CD4-positive, alpha-beta T cell (primary cell): Measurements from ENCODE around the gene COL7A1. TPM values are rescaled to one million over a fixed set of nuclear protein-coding genes. Genes with fewer than 3 reads are reported as not detected.
A peak's percentile ranks its signal among the peaks of the same experiment; 100 is the strongest.

Experiments
- ATAC-seq: fragments of 200-7000 bp; cut with Tn5 transposase; one replicate; pipeline ENCODE4 v1.10.0; 2022; ENCODE audit warnings: mild to moderate bottlenecking; ENCODE audit not compliant: poor library complexity
- CTCF ChIA-PET: fragments of 350-600 bp; sonication (Branson Sonifier 250); formaldehyde crosslinking; loops from one replicate; lab custom pipeline; 2021; ENCODE audit warnings: antibody characterized with exemption, inconsistent platforms; lab: Charles Lee
- POLR2A ChIA-PET: fragments of 350-600 bp; sonication (Branson Sonifier 250); formaldehyde crosslinking; loops from one replicate; lab custom pipeline; 2021; ENCODE audit warnings: antibody characterized with exemption, inconsistent platforms; lab: Charles Lee
- DNase-seq, 14 experiments: peaks; one replicate each; pipeline ENCODE4 v3.0.0-alpha.2; 2013 to 2020; ENCODE audit warnings: mixed read lengths in 2 of 14
- H3K27ac ChIP-seq, 2 donors: one replicate each; pipeline versions ENCODE4 v1.5.1 to v1.7.0; 2013; ENCODE audit warnings: low read length in 2 of 2, low read depth in 1 of 2, mild to moderate bottlenecking in 1 of 2
- H3K27me3 ChIP-seq, 2 experiments: 1 replicate in 1 of 2; 2 replicates in 1 of 2; pipeline versions ENCODE4 v1.6.1 to v1.7.0; 2013; ENCODE audit warnings: low read length in 2 of 2, control low read depth in 1 of 2, mild to moderate bottlenecking in 1 of 2, moderate library complexity in 1 of 2; ENCODE audit not compliant: insufficient read depth in 2 of 2, control insufficient read depth in 1 of 2
- H3K36me3 ChIP-seq: one replicate; pipeline ENCODE4 v1.6.1; 2013; ENCODE audit warnings: low read length, control low read depth; ENCODE audit not compliant: insufficient read depth
- H3K4me1 ChIP-seq: one replicate; pipeline ENCODE4 v1.6.1; 2013; ENCODE audit warnings: low read length, control low read depth; ENCODE audit not compliant: insufficient read depth
- H3K4me3 ChIP-seq: one replicate; pipeline ENCODE4 v1.5.1; 2013; ENCODE audit warnings: mild to moderate bottlenecking, low read length, moderate library complexity
- H3K9me3 ChIP-seq, 2 experiments: 1 replicate in 1 of 2; 2 replicates in 1 of 2; pipeline versions ENCODE4 v1.6.1 to v1.7.0; 2013; ENCODE audit warnings: low read length in 2 of 2, mild to moderate bottlenecking in 2 of 2, control low read depth in 1 of 2, moderate library complexity in 1 of 2; ENCODE audit not compliant: control insufficient read depth in 1 of 2, insufficient read depth in 1 of 2
- H3K27ac Mint-ChIP-seq: one replicate; pipeline ENCODE4 v1.8.0; 2020; ENCODE audit warnings: mixed read lengths
- H3K27me3 Mint-ChIP-seq: one replicate; pipeline ENCODE4 v1.8.0; 2021; ENCODE audit warnings: mixed read lengths
- H3K36me3 Mint-ChIP-seq: one replicate; pipeline ENCODE4 v1.8.0; 2021; ENCODE audit warnings: low read depth, mixed read lengths
- H3K4me1 Mint-ChIP-seq: one replicate; pipeline ENCODE4 v1.8.0; 2021; ENCODE audit warnings: low read depth, mixed read lengths
- H3K4me3 Mint-ChIP-seq: one replicate; pipeline ENCODE4 v1.8.0; 2020; ENCODE audit warnings: mild to moderate bottlenecking, mixed read lengths
- H3K9me3 Mint-ChIP-seq: one replicate; pipeline ENCODE4 v1.8.0; 2020; ENCODE audit warnings: mixed read lengths
- intact Hi-C, 2 experiments: fragments of 100-400 bp; cut with DNase I in 1 of 2; cut with micrococcal nuclease in 1 of 2; formaldehyde crosslinking; loops; one replicate each; pipeline versions ENCODE4 v1.15.1 to v1.9.0; 2023 to 2025; cut with DNase I, micrococcal nuclease
- total RNA-seq, 174 experiments: library from RNA in 2 of 174; stranded (reverse) in 2 of 174; gene quantifications; one replicate each; pipeline ENCODE4 v1.2.3 and lab custom pipeline; 2021 to 2026
- TF ChIP-seq, protein P1 (sequence below): fragments of 200-600 bp; IDR thresholded peaks from one replicate; pipeline ENCODE4 v1.8.0; 2022; ENCODE audit warnings: antibody characterized with exemption, mild to moderate bottlenecking

The COL7A1 gene
- total RNA-seq, 2 experiments from 2014 or later: 0.73 to 0.93 TPM

DNA sequence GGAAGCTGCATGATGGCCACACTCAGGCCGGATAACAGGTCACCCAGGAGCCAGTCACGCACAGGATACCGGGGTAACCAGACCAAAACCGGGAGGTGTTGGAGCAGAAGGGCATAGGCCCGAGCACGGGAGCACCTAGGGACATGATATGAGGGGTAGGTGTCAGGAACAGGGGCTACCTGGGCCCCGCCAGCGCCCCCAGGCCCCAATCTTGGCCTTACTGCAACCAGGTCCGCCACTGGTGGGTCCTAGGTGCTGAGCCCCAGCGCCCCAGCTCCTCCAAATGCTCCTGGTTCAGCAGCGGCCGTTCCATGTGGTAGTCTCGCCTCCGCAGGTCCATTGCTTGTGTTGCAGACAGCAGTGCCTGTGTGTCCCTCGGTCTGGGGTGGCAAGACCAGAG, 38.1 kb upstream of the COL7A1 start:
- ChIA-PET POLR2A (no interaction called here), CTCF (interaction anchor here (1.2 to 1.8 kb wide), 3 partner anchors 23 to 75 kb away, joined by 3 to 6 read pairs (median 5); partner anchors contain the start of gene NCKIPSD)
- Histone ChIP-seq H3K27ac (no peak overlapping the region), H3K9me3 (no peaks in the 10 kb centered on the region), H3K27me3 (no peaks in the 10 kb centered on the region), H3K4me3 (no peak overlapping the region), H3K4me1 (peaks cover 32% of the 10 kb centered on the region), H3K36me3 (peaks cover 15% of the 10 kb centered on the region)
- intact Hi-C loops: no loop called here
- DNase-seq: no peak
- TF ChIP-seq, protein P1, sequence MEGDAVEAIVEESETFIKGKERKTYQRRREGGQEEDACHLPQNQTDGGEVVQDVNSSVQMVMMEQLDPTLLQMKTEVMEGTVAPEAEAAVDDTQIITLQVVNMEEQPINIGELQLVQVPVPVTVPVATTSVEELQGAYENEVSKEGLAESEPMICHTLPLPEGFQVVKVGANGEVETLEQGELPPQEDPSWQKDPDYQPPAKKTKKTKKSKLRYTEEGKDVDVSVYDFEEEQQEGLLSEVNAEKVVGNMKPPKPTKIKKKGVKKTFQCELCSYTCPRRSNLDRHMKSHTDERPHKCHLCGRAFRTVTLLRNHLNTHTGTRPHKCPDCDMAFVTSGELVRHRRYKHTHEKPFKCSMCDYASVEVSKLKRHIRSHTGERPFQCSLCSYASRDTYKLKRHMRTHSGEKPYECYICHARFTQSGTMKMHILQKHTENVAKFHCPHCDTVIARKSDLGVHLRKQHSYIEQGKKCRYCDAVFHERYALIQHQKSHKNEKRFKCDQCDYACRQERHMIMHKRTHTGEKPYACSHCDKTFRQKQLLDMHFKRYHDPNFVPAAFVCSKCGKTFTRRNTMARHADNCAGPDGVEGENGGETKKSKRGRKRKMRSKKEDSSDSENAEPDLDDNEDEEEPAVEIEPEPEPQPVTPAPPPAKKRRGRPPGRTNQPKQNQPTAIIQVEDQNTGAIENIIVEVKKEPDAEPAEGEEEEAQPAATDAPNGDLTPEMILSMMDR: no peak
- peaks cover 11% of the 10 kb centered on the region for H3K36me3 Mint-ChIP-seq
- no peaks in the 10 kb centered on the region for H3K27me3 Mint-ChIP-seq
- H3K4me3 Mint-ChIP-seq: peak overlapping the region; percentile 88
- no peak overlapping the region for H3K27ac Mint-ChIP-seq
- peaks cover 19% of the 10 kb centered on the region for H3K4me1 Mint-ChIP-seq
- ATAC-seq: no peak
- H3K9me3 Mint-ChIP-seq: no peaks in the 10 kb centered on the region

DNA sequence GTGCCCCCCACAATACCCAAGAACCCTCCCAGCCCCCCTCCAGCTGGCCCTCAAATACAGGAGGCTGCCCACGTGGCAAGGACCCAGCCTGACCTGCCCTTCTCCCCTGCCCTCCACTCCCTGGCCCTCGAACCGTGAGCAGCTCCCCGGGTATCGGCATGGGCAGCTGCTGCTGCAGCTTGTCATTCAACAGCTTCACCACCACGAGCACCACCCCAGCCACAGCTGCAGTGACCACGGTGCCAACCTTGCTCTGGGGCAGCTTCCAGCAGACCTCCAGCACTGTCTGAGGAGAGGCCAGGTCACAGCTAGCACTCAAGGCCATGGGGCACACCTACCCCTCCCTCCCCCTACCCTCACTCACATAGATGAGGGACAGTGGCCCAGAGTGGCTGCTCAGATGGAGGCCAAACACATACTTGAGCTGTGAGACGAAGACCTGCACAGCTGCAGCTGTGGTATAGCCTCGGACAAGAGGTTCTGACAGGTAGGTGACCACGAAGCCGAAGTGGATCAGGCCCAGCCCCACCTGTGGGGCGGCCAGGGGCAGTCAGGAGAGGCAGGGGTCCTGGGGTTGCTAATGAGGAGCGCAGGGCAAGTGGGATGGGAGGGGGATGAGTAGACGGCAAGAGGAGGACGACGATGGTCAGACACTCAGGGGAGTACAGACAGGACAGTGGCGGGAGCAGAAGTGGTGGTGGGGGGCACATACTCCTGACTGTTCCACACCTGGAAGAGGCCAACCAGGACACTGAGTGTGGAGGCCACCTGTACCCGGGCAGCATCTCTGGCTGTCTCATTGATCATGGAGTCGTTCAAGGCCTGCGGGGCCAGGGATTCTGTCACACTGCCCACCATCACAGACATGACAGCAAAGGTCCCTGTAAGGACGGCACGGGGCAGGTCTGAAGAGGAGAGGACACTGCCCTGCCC, 36.7 kb upstream of the COL7A1 start:
- peaks cover 12% of the 10 kb centered on the region for H3K4me1 Mint-ChIP-seq
- CTCF ChIA-PET: no interaction called here
- Histone ChIP-seq H3K36me3 (peaks cover 24% of the 10 kb centered on the region), H3K4me1 (peaks cover 32% of the 10 kb centered on the region), H3K27ac (no peak overlapping the region), H3K4me3 (no peak overlapping the region), H3K27me3 (no peaks in the 10 kb centered on the region), H3K9me3 (no peaks in the 10 kb centered on the region)
- TF ChIP-seq, protein P1: no peak
- H3K9me3 Mint-ChIP-seq: no peaks in the 10 kb centered on the region
- POLR2A ChIA-PET: no interaction called here
- ATAC-seq (no peak), DNase-seq (no peak)
- H3K36me3 Mint-ChIP-seq: peaks cover 26% of the 10 kb centered on the region
- no peak overlapping the region for H3K27ac Mint-ChIP-seq
- no peaks in the 10 kb centered on the region for H3K27me3 Mint-ChIP-seq
- H3K4me3 Mint-ChIP-seq: peak overlapping the region; percentile 13
- intact Hi-C loops: no loop called here

DNA sequence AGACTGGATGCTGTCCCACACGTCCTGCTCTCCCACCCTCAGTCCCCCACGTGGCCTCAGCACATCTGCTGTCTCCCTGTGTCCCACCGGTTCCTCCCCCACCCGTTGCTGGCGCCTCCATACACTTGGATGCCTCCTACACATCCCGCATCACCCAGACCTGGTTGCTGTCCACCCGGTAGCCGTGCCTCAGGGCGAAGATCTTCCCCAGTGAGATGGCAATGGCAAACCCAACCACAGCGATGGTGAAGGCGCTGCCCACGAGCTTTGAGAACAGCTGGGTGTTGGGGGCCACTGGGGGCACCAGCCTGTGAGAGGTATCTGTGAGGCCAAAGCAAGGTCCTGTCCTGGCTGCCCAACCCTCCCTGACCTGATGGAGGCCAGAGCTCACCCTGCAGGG, 35.7 kb upstream of the COL7A1 start:
- H3K27ac ChIP-seq: no peak overlapping the region
- no peaks in the 10 kb centered on the region for H3K27me3 ChIP-seq
- POLR2A ChIA-PET: no interaction called here
- DNase-seq (no peak), ATAC-seq (no peak)
- H3K36me3 ChIP-seq: peaks cover 24% of the 10 kb centered on the region
- no peak overlapping the region for H3K27ac Mint-ChIP-seq
- intact Hi-C loops: no loop called here
- H3K9me3 Mint-ChIP-seq: no peaks in the 10 kb centered on the region
- H3K9me3 ChIP-seq: no peaks in the 10 kb centered on the region
- no peak overlapping the region for H3K4me3 ChIP-seq
- TF ChIP-seq, protein P1: no peak
- H3K4me1 ChIP-seq: peaks cover 24% of the 10 kb centered on the region
- CTCF ChIA-PET: no interaction called here
- no peak overlapping the region for H3K4me3 Mint-ChIP-seq
- peaks cover 31% of the 10 kb centered on the region for H3K36me3 Mint-ChIP-seq
- H3K4me1 Mint-ChIP-seq: peaks cover 7% of the 10 kb centered on the region
- no peaks in the 10 kb centered on the region for H3K27me3 Mint-ChIP-seq
